Glomerular visceral epithelial cell (primary cell): Measurements from ENCODE around the gene CTNND2.
"Not testable (repeated sequence)": the region's sequence is repeated elsewhere in the genome, so short reads cannot be mapped to it uniquely, and the experiment has no call there.

Experiments used
- DNase-seq: peaks from one replicate; pipeline ENCODE4 v3.0.0-alpha.2; 2016; ENCODE audit errors: extremely low spot score

The CTNND2 gene

GRCh38 chr5:11468334-11469039, 435.8 kb downstream of the CTNND2 start:
- no peak for DNase-seq

- DNase-seq = no peak
Observed at GRCh38 chr5:11467588-11467987, 436.7 kb downstream of the CTNND2 start.

GRCh38 chr5:11459716-11460115, 444.5 kb downstream of the CTNND2 start:
- DNase-seq = no peak

- DNase-seq = no peak
Observed at GRCh38 chr5:11455505-11455904, 448.7 kb downstream of the CTNND2 start.

- DNase-seq = no peak
Observed at GRCh38 chr5:11452852-11453251, 451.4 kb downstream of the CTNND2 start.

- no peak for DNase-seq
Observed at GRCh38 chr5:11449966-11450365, 454.3 kb downstream of the CTNND2 start.

GRCh38 chr5:11449217-11449616, 455.0 kb downstream of the CTNND2 start:
- no peak for DNase-seq

GRCh38 chr5:11443831-11444230, 460.4 kb downstream of the CTNND2 start:
- no peak for DNase-seq

- DNase-seq = no peak
Observed at GRCh38 chr5:11432116-11432515, 472.1 kb downstream of the CTNND2 start.

- DNase-seq = no peak
Observed at GRCh38 chr5:11429254-11429653, 475.0 kb downstream of the CTNND2 start.

- DNase-seq = no peak
Observed at GRCh38 chr5:11427569-11427968, 476.7 kb downstream of the CTNND2 start.

GRCh38 chr5:11426442-11426841, 477.8 kb downstream of the CTNND2 start:
- no peak for DNase-seq

GRCh38 chr5:11422342-11422741, 481.9 kb downstream of the CTNND2 start:
- no peak for DNase-seq

- no peak for DNase-seq
Observed at GRCh38 chr5:11420969-11421368, 483.3 kb downstream of the CTNND2 start.

GRCh38 chr5:11415751-11416150, 488.5 kb downstream of the CTNND2 start:
- no peak for DNase-seq

GRCh38 chr5:11414732-11415131, 489.5 kb downstream of the CTNND2 start:
- not testable (repeated sequence) for DNase-seq

- DNase-seq = no peak
Observed at GRCh38 chr5:11411621-11412020, 492.6 kb downstream of the CTNND2 start.

GRCh38 chr5:11407556-11408145, 496.6 kb downstream of the CTNND2 start:
- DNase-seq = no peak

GRCh38 chr5:11400316-11400715, 503.9 kb downstream of the CTNND2 start:
- DNase-seq = no peak

- no peak for DNase-seq
Observed at GRCh38 chr5:11398728-11399127, 505.5 kb downstream of the CTNND2 start.

- DNase-seq = no peak
Observed at GRCh38 chr5:11397549-11397948, 506.7 kb downstream of the CTNND2 start.

GRCh38 chr5:11396917-11397316, 507.3 kb downstream of the CTNND2 start:
- DNase-seq = no peak

- DNase-seq = no peak
Observed at GRCh38 chr5:11394933-11395332, 509.3 kb downstream of the CTNND2 start.

- DNase-seq = no peak
Observed at GRCh38 chr5:11390291-11390767, 513.9 kb downstream of the CTNND2 start.
